Measurements from ENCODE around the gene TNFRSF14. TPM values are rescaled to one million over a fixed set of nuclear protein-coding genes. Genes with fewer than 3 reads are reported as not detected.
A peak's percentile ranks its signal among the peaks of the same experiment; 100 is the strongest.

The TNFRSF14 gene
- total RNA-seq, 4 donors from 2014 or later = 64.9 to 105 (median 91.1) TPM

DNA sequence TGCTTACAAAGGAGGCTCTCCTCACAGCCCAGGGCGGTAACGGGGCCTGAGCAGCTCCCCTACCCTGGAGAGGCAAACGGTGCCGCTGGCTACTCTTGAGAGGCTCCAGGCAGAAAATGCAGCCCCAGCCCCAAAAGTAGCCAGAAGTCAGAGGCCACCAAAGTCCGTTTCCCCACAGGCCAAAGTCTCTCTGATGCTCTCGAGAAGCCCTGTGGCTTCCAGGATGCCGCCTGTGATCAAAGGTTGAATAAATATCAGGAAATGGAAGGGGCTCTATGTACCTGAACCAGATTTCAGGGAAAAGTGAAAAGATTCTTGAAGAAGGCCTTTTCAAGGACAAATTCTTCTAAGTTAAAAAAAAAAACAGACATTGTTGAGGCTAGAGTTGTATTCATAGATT lies 33.9 kb upstream of the TNFRSF14 start:
- no peak for DNase-seq (ENCODE audit: low spot score in 2 of 2)
- Histone ChIP-seq H3K27ac (no peak overlapping the region), H3K4me3 (no peak overlapping the region), H3K27me3 (no peaks in the 10 kb centered on the region), H3K4me1 (peaks cover 0 to 34% (median 24%) of the 10 kb centered on the region in 4 donors), H3K36me3 (peaks cover 4 to 49% (median 41%) of the 10 kb centered on the region in 3 donors), H3K9me3 (no peaks in the 10 kb centered on the region)
- TF ChIP-seq EP300 (IDR thresholded peaks at IDR 0.05) = no peak
- TF ChIP-seq, protein P1, sequence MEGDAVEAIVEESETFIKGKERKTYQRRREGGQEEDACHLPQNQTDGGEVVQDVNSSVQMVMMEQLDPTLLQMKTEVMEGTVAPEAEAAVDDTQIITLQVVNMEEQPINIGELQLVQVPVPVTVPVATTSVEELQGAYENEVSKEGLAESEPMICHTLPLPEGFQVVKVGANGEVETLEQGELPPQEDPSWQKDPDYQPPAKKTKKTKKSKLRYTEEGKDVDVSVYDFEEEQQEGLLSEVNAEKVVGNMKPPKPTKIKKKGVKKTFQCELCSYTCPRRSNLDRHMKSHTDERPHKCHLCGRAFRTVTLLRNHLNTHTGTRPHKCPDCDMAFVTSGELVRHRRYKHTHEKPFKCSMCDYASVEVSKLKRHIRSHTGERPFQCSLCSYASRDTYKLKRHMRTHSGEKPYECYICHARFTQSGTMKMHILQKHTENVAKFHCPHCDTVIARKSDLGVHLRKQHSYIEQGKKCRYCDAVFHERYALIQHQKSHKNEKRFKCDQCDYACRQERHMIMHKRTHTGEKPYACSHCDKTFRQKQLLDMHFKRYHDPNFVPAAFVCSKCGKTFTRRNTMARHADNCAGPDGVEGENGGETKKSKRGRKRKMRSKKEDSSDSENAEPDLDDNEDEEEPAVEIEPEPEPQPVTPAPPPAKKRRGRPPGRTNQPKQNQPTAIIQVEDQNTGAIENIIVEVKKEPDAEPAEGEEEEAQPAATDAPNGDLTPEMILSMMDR (IDR thresholded peaks at IDR 0.05) = no peak
- no peak for TF ChIP-seq POLR2A (IDR thresholded peaks at IDR 0.05)
- WGBS, 2 donors = 85 to 86% methylated on average over 7 of the region's 7 CpGs

DNA sequence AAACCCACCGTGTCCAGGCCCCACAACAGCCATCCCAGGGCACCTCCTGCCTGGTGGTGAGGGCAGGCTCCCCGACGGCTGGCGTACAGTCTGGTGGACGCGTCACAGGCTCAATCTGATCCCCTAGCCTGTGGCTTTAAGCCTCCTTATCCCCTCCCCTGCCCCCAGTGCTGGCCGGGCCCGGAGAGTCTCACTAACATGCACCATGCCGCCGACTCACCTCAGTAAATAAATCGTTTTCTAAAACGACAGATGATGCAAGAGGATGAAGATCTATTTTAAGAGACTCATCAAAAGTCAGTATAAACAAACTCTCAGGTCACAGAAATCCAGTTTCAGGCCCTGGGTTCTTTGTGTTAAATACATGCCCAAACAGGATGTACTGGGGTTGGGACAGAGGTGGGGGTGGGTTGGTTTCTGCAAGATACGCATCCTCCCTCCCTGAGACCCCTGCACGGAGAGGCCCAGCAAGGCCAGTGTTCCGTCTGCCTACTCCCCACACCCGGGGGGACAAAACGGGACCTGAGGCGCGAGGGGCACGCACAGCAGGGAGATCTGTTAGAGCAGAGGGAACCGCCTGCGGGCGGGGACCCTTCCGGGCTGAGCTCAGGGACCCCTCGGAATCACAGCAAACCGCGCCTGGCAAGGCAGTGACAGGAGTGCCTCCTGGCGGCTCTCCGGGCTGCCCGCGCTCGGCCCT lies 32.8 kb upstream of the TNFRSF14 start:
- H3K4me3 ChIP-seq = no peak overlapping the region
- no peaks in the 10 kb centered on the region for H3K9me3 ChIP-seq
- H3K27ac ChIP-seq = no peak overlapping the region
- DNase-seq (ENCODE audit: low spot score in 2 of 2) = no peak
- peaks cover 0 to 43% (median 26%) of the 10 kb centered on the region in 4 donors for H3K4me1 ChIP-seq
- peaks cover 3 to 38% (median 32%) of the 10 kb centered on the region in 3 donors for H3K36me3 ChIP-seq
- WGBS, 2 donors = 65 to 72% methylated on average over 21 to 26 of the region's 32 CpGs
- peaks cover 0 to 6% of the 10 kb centered on the region in 2 donors for H3K27me3 ChIP-seq
- no peak for TF ChIP-seq EP300 (IDR thresholded peaks at IDR 0.05)
- TF ChIP-seq, protein P1 (IDR thresholded peaks at IDR 0.05) = no peak
- TF ChIP-seq POLR2A (IDR thresholded peaks at IDR 0.05) = no peak

DNA sequence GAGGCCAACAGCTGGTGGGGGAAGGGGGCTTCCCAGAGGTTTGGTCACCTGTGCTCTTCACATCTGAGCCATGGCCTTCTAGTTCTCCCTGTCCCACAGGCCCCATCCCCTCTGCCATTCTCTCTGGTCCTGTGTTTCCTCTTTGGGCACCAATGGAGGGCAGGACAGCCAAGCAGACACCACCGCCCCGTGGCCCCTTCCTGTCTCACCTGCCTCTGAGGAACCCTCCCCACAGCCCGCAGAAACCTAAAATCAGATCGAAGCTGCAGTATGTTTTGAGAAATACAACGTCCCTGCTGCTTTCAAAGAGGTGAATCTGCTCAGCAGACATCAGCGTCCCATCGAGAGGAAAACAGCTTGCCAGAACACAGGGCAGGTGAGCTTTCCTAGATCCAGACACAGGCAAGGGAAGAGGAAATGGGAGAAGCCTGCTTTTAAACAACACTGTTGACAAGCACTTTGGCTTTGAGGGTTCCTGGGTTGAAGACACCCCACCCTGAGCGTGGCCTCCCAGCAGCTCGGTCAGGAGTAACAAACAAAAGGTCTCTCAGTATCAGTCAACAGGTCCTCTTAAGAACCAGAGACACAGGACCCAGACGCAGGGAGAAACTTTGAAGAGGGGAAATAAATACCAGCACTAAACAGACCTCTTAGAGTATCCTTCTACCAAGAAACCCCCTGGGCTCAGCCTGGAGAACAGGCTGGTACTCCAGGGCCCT lies 32.1 kb upstream of the TNFRSF14 start:
- peak overlapping the region in 1 of 4 donors; percentile 19 for H3K4me3 ChIP-seq
- H3K36me3 ChIP-seq = peaks cover 0 to 31% (median 24%) of the 10 kb centered on the region in 3 donors
- no peaks in the 10 kb centered on the region for H3K9me3 ChIP-seq
- H3K27ac ChIP-seq = no peak overlapping the region
- whole genome bisulfite sequencing, 2 donors = 73 to 78% methylated on average over 10 of the region's 10 CpGs
- TF ChIP-seq POLR2A (IDR thresholded peaks at IDR 0.05) = no peak
- TF ChIP-seq EP300 (IDR thresholded peaks at IDR 0.05) = no peak
- TF ChIP-seq, protein P1 (IDR thresholded peaks at IDR 0.05) = no peak
- DNase-seq (ENCODE audit: low spot score in 2 of 2) = no peak
- peaks cover 0 to 50% (median 30%) of the 10 kb centered on the region in 4 donors for H3K4me1 ChIP-seq
- peaks cover 0 to 13% of the 10 kb centered on the region in 2 donors for H3K27me3 ChIP-seq

DNA sequence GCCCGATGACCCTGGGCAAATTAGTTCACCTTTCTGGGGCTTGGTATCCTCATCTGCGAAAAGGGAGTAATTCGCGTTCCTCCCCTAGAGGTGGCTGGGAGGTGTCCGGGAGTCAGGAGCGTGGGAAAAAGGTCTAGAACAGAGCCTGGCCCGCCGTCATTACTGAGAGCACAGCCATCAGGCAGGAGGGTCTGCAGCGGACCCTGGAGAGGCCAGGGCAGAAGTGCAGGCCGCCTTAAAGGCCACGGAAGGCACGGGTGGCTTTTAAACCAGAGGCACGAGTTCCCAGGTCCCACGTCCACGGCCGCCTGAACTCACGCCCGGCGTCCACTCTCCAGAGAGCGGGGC lies 30.6 kb upstream of the TNFRSF14 start:
- peaks cover 0 to 62% (median 34%) of the 10 kb centered on the region in 4 donors for H3K4me1 ChIP-seq
- no peak for TF ChIP-seq POLR2A (IDR thresholded peaks at IDR 0.05)
- TF ChIP-seq, protein P1 (IDR thresholded peaks at IDR 0.05) = no peak
- no peak for TF ChIP-seq EP300 (IDR thresholded peaks at IDR 0.05)
- H3K27ac ChIP-seq = peak overlapping the region in 3 of 4 donors; percentile 21 to 87 (median 81)
- peak overlapping the region; percentile 52 to 92 (median 71) for H3K4me3 ChIP-seq
- peaks cover 0 to 22% of the 10 kb centered on the region in 2 donors for H3K27me3 ChIP-seq
- 3 to 6% methylated on average over 11 to 15 of the region's 20 CpGs for WGBS, 2 donors
- H3K9me3 ChIP-seq = no peaks in the 10 kb centered on the region
- peaks cover 0 to 16% (median 9%) of the 10 kb centered on the region in 3 donors for H3K36me3 ChIP-seq
- DNase-seq (ENCODE audit: low spot score in 2 of 2) = no peak
